SKM-1 treated with dmso at 0.1 percent for 144 hours (cell line): ENCODE results near the gene FTO.
A peak's percentile ranks its signal among the peaks of the same experiment; 100 is the strongest.

Source experiments
- DNase-seq: peaks from one replicate; lab custom pipeline; 2025; ENCODE audit not compliant: unreplicated experiment; lab: John Stamatoyannopoulos, UW

FTO gene

DNA sequence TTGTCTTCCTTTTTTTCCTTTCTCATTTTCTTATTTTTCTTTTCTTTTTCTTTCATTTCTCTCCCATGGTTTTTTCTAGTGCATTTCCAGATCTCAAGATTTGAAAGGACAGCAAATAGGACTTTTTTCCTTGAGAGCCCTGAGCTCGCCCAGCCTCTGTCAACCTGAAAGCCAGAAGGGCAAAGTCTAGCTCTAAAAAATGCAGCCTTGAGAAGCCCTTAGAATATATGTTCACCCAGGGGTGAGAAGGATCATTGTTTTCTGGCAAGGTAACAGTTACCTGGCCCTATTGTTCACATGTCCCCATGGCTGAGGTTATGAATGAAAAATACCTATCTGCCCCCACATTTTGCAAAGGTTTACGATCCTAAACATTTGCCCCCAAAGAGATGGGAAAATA, 364.3 kb downstream of the FTO start:
- no peak for DNase-seq

DNA sequence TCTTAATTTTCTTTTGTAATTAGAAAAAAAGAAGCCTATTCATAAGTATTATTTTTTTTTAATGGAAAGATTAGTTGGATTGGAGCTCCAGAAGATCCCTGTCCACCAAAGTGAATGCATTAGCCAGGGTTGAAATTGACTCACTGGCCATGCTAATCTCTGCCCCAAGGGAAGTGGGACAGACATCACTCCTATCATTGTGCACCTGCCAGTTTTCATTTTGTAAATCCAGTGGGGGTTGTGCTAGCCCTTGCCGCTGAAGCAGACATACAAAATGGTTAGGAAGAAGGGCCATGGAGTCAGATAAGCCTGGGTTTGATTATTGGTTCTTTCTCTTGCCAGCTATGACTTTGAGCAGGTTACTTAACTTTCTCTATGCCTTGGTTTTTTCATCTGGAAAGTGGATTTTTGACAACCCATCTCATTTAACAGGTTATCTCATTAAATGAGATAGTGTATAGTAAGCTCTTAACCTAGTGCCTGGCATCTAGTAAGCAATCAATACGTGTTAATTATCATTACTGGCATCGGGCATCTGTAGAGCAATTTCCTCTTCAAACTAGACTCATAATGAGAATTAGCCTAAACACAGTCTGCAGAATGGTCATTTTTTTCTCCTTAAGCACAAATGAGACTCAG, 365.8 kb downstream of the FTO start:
- DNase-seq: no peak

- DNase-seq: no peak
Measured at GRCh38 chr16:54070789-54071343, 366.9 kb downstream of the FTO start.

- DNase-seq: no peak
Measured at GRCh38 chr16:54071514-54071913, 367.6 kb downstream of the FTO start.

DNA sequence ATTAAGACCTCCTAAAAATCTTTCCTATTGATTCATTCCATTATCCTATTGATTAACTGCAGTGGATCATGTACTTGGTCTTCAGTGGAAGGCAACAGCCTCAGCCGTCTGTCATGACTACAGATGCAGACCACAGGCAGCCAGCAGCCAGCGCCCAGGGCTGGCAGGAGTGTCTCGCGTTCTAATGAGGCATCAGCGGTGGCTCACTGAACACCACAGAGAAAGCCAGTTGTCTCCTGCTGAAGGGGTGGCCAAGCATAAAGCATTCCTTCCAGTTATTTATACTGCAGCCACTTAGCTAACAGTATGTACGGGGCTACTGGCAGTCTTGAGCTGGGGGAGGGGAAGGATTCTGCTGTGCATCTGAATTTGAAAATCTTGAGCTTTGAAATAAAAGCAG, 368.3 kb downstream of the FTO start:
- DNase-seq: no peak

DNA sequence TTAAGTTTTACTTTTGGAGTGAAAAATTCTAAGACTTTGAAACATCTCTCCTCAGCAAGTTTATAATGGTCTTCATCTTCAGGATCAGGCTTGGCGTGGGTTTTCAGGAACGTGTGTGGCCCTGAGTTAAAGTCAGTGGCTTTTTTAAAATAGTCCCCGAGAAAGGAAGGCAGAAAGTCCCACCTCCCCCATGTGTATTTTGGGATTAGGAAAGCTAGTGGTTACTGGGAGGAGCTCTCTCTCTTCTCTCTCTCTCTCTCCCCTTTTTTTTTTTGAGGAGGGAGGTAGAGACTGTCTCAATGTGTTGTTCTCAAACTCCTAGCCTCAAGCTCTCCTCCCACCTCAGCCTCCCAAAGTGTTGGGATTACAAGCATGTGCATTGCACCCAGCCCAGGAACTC, 369.4 kb downstream of the FTO start:
- DNase-seq: no peak

- DNase-seq: no peak
Measured at GRCh38 chr16:54075446-54075845, 371.5 kb downstream of the FTO start.

- DNase-seq: no peak
Measured at GRCh38 chr16:54076006-54076504, 372.1 kb downstream of the FTO start.

GRCh38 chr16:54077050-54077821, 373.3 kb downstream of the FTO start:
- no peak for DNase-seq

DNA sequence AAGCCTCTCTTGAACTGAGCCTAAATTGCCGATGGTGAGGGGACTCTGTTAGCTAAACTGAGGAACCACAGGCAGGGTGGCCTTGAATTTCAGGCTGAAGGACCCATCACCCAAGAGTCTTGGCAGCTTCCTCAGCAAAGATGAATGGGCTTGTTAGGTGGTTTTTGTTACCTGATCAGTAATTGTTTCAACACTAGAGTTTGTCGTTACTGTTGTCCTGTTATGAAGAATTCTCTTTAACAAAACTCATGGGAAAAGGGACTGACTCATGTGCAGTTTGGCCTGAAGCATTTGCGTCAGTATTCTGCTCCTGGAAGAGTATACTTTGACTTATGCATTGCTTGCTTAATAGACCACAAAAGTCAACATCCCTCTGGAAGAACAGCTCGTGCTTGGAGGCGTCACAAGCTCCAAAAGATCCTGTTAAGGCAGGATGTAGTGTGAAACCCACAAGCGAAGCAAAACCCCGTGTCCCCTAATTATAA, 376.6 kb downstream of the FTO start:
- DNase-seq: no peak

DNA sequence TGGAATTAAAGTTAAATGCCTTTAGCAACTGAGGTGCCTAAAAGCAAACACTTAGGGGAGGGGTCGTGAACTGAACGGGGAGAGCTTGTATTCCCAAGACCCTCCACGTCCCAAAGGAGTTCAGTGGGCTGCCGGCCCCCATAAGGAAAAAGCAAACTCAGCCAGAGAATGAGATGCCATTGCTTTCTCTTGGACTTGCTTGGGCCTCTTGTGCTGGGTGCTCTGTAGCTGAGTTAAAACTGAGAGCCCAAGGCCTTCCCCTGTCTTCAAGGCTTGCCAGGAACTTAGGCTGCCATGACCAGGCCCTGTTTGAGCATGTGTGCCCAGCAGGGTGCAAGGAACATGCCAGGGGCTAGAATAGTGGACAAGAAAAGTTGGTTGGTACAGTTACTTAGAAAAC, 382.8 kb downstream of the FTO start:
- DNase-seq: no peak

- no peak for DNase-seq
Measured at GRCh38 chr16:54090602-54091001, 386.6 kb downstream of the FTO start.

- no peak for DNase-seq
Measured at GRCh38 chr16:54093281-54093680, 389.3 kb downstream of the FTO start.

GRCh38 chr16:54094641-54095040, 390.7 kb downstream of the FTO start:
- no peak for DNase-seq

GRCh38 chr16:54096607-54097006, 392.7 kb downstream of the FTO start:
- no peak for DNase-seq

GRCh38 chr16:54097774-54098173, 393.8 kb downstream of the FTO start:
- no peak for DNase-seq

- DNase-seq: no peak
Measured at GRCh38 chr16:54098247-54098646, 394.3 kb downstream of the FTO start.

DNA sequence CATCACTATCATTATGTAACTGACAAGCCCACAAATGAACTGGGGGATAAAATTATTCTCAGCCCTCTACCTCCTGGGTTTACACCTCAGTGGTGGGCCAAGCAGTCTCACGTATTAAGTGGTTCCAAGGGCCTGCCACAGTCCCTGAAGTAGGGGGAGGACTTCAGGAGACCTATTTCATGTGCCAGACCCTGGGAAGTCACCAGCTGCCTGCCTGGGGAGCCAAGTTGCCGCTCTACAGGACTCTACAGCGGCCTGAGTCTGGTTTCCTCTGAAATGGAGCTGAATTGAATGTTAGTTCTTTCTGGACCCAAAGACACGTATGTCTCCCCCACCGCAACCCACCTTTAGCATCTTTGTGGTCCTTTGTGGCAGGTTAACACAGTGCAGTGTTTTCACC, 395.7 kb downstream of the FTO start:
- DNase-seq: no peak

DNA sequence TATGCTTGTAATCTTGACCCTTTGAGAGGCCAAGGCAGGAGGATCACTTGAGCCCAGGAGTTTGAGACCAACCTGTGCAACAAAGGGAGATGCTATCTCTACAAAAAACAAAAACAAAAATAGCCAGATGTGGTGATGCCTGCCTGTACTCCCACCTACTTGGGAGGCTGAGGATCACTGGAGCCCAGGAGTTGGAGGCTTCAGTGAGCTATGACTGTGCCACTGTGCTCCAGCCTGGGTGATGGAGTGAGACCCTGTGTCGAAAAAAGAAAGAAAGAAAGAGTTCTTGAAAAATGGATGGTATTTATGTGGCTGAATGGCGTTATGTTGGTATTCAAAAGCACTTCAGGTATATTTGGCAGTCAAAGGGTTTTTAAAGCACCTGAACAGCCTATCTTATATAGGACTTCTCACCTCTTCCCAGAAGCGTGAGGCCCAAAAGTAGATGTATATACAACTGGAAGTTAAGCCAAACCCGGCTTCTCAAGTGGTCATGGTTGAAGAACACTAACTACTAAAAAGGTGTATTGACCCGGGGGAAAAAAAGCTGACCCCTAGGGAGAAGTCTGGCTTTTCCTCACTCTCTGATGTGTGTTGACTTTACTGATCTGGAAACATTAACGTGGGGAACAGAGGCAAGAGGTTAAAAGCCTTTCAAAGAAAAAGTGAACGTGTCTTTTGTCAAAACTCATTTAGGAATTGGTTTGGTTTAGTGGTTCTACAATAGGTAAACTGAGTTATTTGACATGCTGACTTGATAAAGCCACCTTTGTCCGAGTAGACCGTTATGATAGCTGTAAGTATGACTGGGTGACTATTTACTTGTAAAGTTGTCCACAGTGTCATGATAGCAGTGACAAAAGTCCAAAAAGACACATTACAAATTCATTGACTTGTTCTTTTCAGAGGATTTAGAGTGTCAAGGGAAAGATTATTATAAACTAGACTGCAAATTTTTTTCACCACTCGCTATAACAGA, 399.2 kb downstream of the FTO start:
- DNase-seq: no peak

- DNase-seq: peak; percentile 14
Measured at GRCh38 chr16:54106057-54106456, 402.1 kb downstream of the FTO start.
